Stomach (tissue), 9 donors: Measurements from ENCODE around the gene RHBDL3. TPM values are rescaled to one million over a fixed set of nuclear protein-coding genes. Genes with fewer than 3 reads are reported as not detected.
"Not testable (repeated sequence)": the region's sequence is repeated elsewhere in the genome, so short reads cannot be mapped to it uniquely, and the experiment has no call there.

Experiments
- DNase-seq, 2 donors: peaks; one replicate each; pipeline versions ENCODE4 v3.0.0 to v3.0.0-alpha.2; 2013 to 2019
- H3K27ac ChIP-seq, 5 donors: fragments of 200-600 bp in 4 of 5; sonication (generic) in 4 of 5; one replicate each; pipeline ENCODE4 v1.5.1; 2013 to 2019; ENCODE audit warnings: mild to moderate bottlenecking in 1 of 5, moderate library complexity in 1 of 5
- H3K27me3 ChIP-seq, 3 donors: fragments of 200-600 bp; sonication (generic); one replicate each; pipeline ENCODE4 v1.5.1; 2017 to 2019; ENCODE audit warnings: mixed run types in 1 of 3
- H3K36me3 ChIP-seq, 4 donors: fragments of 200-600 bp; sonication (generic); 1 replicate in 3 of 4; 2 replicates in 1 of 4; pipeline ENCODE4 v1.5.1; 2016 to 2019
- H3K4me1 ChIP-seq, 4 donors: fragments of 200-600 bp; sonication (generic); one replicate each; pipeline ENCODE4 v1.5.1; 2016 to 2019
- H3K4me3 ChIP-seq, 4 donors: fragments of 200-600 bp; sonication (generic) in 3 of 4; one replicate each; pipeline ENCODE4 v1.5.1; 2016 to 2019; ENCODE audit warnings: mild to moderate bottlenecking in 1 of 4
- H3K9me3 ChIP-seq, 4 donors: fragments of 200-600 bp; sonication (generic); one replicate each; pipeline ENCODE4 v1.5.1; 2016 to 2019
- CTCF ChIP-seq, 7 experiments: fragments of 450-650 bp in 4 of 7; fragments of 200-600 bp in 3 of 7; sonication (generic) in 3 of 7; IDR thresholded peaks; one replicate each; pipeline ENCODE4 v1.5.1; 2016 to 2019; ENCODE audit warnings: antibody characterized with exemption in 7 of 7, control low read depth in 2 of 7, mild to moderate bottlenecking in 1 of 7
- EP300 ChIP-seq: sonication (generic); formaldehyde crosslinking; IDR thresholded peaks from one replicate; pipeline ENCODE4 v1.6.1; 2017; ENCODE audit warnings: antibody characterized with exemption
- POLR2A ChIP-seq, 4 donors: fragments of 450-650 bp; IDR thresholded peaks; one replicate each; pipeline ENCODE4 v1.6.1; 2016; ENCODE audit warnings: antibody characterized with exemption in 4 of 4, control low read depth in 2 of 4, mild to moderate bottlenecking in 1 of 4, moderate library complexity in 1 of 4
- POLR2AphosphoS5 ChIP-seq, 3 donors: sonication (generic); formaldehyde crosslinking; IDR thresholded peaks; one replicate each; pipeline ENCODE4 v1.6.1; 2016; ENCODE audit warnings: antibody characterized with exemption in 3 of 3
- WGBS, 5 donors: extraction: QIAGEN DNeasy Blood & Tissue Kit in 3 of 5; methylation state at CpG; one replicate each; pipeline versions ENCODE4 v1.1.5 to v1.1.7; 2013 to 2018; 5-methylcytosine and 5-hydroxymethylcytosine counted together
- intact Hi-C: fragments of 100-400 bp; cut with DNase I; formaldehyde crosslinking; loops from one replicate; pipeline ENCODE4 v1.15.1; 2023; ENCODE audit warnings: low total_unique reads
- polyA plus RNA-seq, 3 donors: library from polyadenylated mRNA; stranded (reverse); fragments of 200-250 nt; gene quantifications; one replicate each; pipeline ENCODE4 v1.2.3, GENCODE V29; 2013
- total RNA-seq, 5 donors: library from RNA; depleted of rRNA; stranded (reverse); fragments of >200 nt; gene quantifications; one replicate each; pipeline versions ENCODE4 v1.1.0 to v1.2.3, GENCODE V29; 2014 to 2016
- donor health status: healthy with polysubstance abuse.
- donor health status: Bipolar disorder and iron deficiency.
- donor health status: healthy.

RHBDL3 gene
- total and polyA plus RNA-seq, 8 donors, result 0.31 to 15.2 (median 1.8) TPM; not detected in 2

- Histone ChIP-seq H3K4me3 (peak overlapping the region; percentile 63 to 89 (median 78)), H3K9me3 (no peaks in the 10 kb centered on the region), H3K27me3 (no peaks in the 10 kb centered on the region), H3K36me3 (peaks cover 5 to 25% (median 24%) of the 10 kb centered on the region in 4 donors), H3K4me1 (peaks cover 29 to 46% (median 40%) of the 10 kb centered on the region in 4 donors), H3K27ac (peak overlapping the region; percentile 87 to 99 (median 96))
- TF ChIP-seq CTCF (IDR thresholded peaks at IDR 0.05), result no peak
- TF ChIP-seq POLR2AphosphoS5 (IDR thresholded peaks at IDR 0.05), result no peak
- no peak for TF ChIP-seq EP300
- 11 to 18% (median 14%) methylated on average over 15 of the region's 15 CpGs for WGBS, 5 donors
- intact Hi-C loops, result no loop called here
- DNase-seq, result peak in 1 of 2 donors; percentile 58
Measured at GRCh38 chr17:32349503-32349853, 83.8 kb downstream of the RHBDL3 start.

GRCh38 chr17:32349854-32350665 lies 84.4 kb downstream of the RHBDL3 start, which contains the start of gene ZNF207:
Gene ZNF207, plus strand, starts transcription at chr17:32350157. Its CDS starts 129 bp downstream, at chr17:32350286.
- peak within 1 kb of the TSS; percentile 63 to 89 (median 78) for H3K4me3 ChIP-seq
- peak within 1 kb of the TSS; percentile 87 to 99 (median 96) for H3K27ac ChIP-seq
- H3K27me3 ChIP-seq, result no peaks in the 10 kb centered on the region
- intact Hi-C loops, result no loop called here
- 0 to 1% (median 0%) methylated on average over 47 of the region's 47 CpGs for WGBS, 5 donors
- DNase-seq, result peak; percentile 97 to 99
- TF ChIP-seq CTCF (IDR thresholded peaks at IDR 0.05), result peak in 1 of 7 experiments; percentile 5
- TF ChIP-seq POLR2A (IDR thresholded peaks at IDR 0.05), result peak in 1 of 4 donors; percentile 40
- TF ChIP-seq POLR2AphosphoS5 (IDR thresholded peaks at IDR 0.05), result peak; percentile 95 to 99 (median 97)
- no peak for TF ChIP-seq EP300
- H3K4me1 ChIP-seq, result peaks cover 35 to 51% (median 46%) of the 10 kb centered on the region in 4 donors
- H3K9me3 ChIP-seq, result no peaks in the 10 kb centered on the region
- peaks cover 5 to 31% (median 30%) of the 10 kb centered on the region in 4 donors for H3K36me3 ChIP-seq

- Histone ChIP-seq H3K9me3 (no peaks in the 10 kb centered on the region), H3K4me3 (peak overlapping the region; percentile 63 to 89 (median 78)), H3K27me3 (no peaks in the 10 kb centered on the region), H3K27ac (peak overlapping the region; percentile 87 to 99 (median 96)), H3K36me3 (peaks cover 5 to 39% (median 38%) of the 10 kb centered on the region in 4 donors), H3K4me1 (peaks cover 43 to 59% (median 53%) of the 10 kb centered on the region in 4 donors)
- TF ChIP-seq EP300, result no peak
- TF ChIP-seq CTCF (IDR thresholded peaks at IDR 0.05), result no peak
- TF ChIP-seq POLR2AphosphoS5 (IDR thresholded peaks at IDR 0.05), result no peak
- no peak for TF ChIP-seq POLR2A (IDR thresholded peaks at IDR 0.05)
- peak; percentile 47 to 87 for DNase-seq
- 0 to 1% (median 0%) methylated on average over 20 of the region's 20 CpGs for WGBS, 5 donors
- intact Hi-C loops, result no loop called here
Measured at GRCh38 chr17:32350666-32351418, 85.2 kb downstream of the RHBDL3 start.

- intact Hi-C loops, H3K27ac ChIP-seq, H3K9me3 ChIP-seq, H3K27me3 ChIP-seq, DNase-seq: not testable (repeated sequence)
- 86 to 91% (median 90%) methylated on average over 9 of the region's 9 CpGs for WGBS, 5 donors
- peak overlapping the region; percentile 63 to 89 (median 78) for H3K4me3 ChIP-seq
- peaks cover 43 to 77% (median 71%) of the 10 kb centered on the region in 4 donors for H3K4me1 ChIP-seq
- peaks cover 5 to 58% (median 56%) of the 10 kb centered on the region in 4 donors for H3K36me3 ChIP-seq
Measured at GRCh38 chr17:32352734-32353133, 87.1 kb downstream of the RHBDL3 start.
